Measurements from ENCODE around the gene PPT2.
A peak's percentile ranks its signal among the peaks of the same experiment; 100 is the strongest.

Gene PPT2

GRCh38 chr6:32153564-32154513 lies at the start of gene PPT2:
PPT2 (plus strand) TSS chr6:32154141; CDS start chr6:32154595, 454 bp downstream.
- peak within 1 kb of the TSS; percentile 92 for H3K27ac Mint-ChIP-seq
- H3K36me3 Mint-ChIP-seq (ENCODE audit: low read depth): peaks cover 3% of the 10 kb centered on the region
- peaks cover 24% of the 10 kb centered on the region for H3K4me1 Mint-ChIP-seq (ENCODE audit: low read depth)
- peak within 1 kb of the TSS; percentile 99 for H3K4me3 Mint-ChIP-seq
- peaks cover 36% of the 10 kb centered on the region for H3K27me3 Mint-ChIP-seq (ENCODE audit: low read depth)
- peak; percentile 59 for DNase-seq (ENCODE audit: low spot score)
- no peaks in the 10 kb centered on the region for H3K9me3 Mint-ChIP-seq

DNA sequence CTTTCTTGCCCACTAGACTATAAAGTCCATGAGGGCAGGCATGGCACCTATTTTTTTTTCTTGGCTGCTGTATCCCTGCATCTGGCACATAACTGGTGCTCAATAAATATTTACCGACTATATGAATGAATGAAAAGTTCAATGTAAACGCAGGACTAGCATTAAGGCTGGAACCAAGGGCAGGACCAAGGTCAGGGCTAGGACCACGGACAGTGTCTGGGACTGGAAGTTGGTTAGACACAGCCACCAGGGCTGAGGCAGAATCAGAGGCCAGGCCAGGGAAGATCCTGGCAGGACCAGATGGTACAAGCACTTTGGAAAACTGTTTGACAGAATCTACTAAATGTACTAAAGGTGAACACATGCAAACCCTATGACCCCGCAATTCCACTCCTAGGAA lies 48.5 kb upstream of the PPT2 start:
- peaks cover 28% of the 10 kb centered on the region for H3K27me3 Mint-ChIP-seq (ENCODE audit: low read depth)
- H3K27ac Mint-ChIP-seq: no peak overlapping the region
- H3K4me1 Mint-ChIP-seq (ENCODE audit: low read depth): no peaks in the 10 kb centered on the region
- no peaks in the 10 kb centered on the region for H3K9me3 Mint-ChIP-seq
- H3K4me3 Mint-ChIP-seq: no peak overlapping the region
- H3K36me3 Mint-ChIP-seq (ENCODE audit: low read depth): no peaks in the 10 kb centered on the region
- no peak for DNase-seq (ENCODE audit: low spot score)

DNA sequence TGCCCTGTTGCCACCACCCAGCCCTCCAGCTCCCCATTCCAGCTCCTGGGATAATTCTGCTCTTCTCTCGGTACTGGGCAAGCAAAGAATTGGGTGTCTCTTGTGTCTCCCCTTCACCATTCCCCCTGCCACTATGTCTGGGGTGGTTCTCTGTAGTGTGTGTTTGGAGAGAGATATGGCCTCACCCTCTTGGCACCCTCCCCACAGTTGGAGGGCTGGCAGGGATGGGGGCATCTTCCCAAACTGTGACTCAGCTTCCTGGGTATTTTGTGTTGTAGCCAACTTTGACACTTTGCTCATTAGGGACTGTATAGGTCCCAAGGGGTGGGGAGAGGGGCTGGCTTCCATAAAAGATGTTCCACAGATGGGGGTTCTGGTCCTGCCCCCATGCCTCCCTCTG lies 46.5 kb upstream of the PPT2 start:
- no peaks in the 10 kb centered on the region for H3K4me1 Mint-ChIP-seq (ENCODE audit: low read depth)
- H3K27ac Mint-ChIP-seq: no peak overlapping the region
- H3K9me3 Mint-ChIP-seq: no peaks in the 10 kb centered on the region
- no peaks in the 10 kb centered on the region for H3K36me3 Mint-ChIP-seq (ENCODE audit: low read depth)
- no peak overlapping the region for H3K4me3 Mint-ChIP-seq
- no peak for DNase-seq (ENCODE audit: low spot score)
- peaks cover 28% of the 10 kb centered on the region for H3K27me3 Mint-ChIP-seq (ENCODE audit: low read depth)

DNA sequence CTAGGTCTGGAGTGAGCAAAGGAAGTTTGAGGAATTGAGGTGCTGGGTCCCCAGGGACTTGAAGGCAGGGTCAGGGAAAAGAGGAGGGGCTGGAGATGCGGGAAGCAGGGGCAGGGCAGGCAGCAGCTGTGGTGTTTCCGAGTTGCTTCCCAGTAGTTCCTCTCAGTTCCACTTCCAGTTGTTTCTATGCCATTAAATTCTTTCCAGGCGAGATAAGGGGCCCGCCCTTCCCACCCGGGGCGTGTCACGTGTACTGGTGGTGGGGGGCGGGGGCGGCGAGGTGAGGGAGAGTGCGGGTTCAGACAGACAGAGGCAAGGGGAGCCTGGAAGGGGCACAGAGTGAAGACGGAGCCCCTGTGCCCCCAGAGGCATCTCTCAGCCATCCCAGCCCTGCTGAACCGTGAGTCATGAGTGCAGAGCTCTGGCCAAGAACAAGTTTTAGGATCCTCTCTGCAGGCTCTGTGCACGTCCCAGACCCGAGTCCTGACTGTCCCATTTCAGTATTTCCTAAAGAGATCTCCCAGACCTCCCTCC lies 45.8 kb upstream of the PPT2 start:
- Mint-ChIP-seq H3K4me3 (no peak overlapping the region), H3K9me3 (no peaks in the 10 kb centered on the region), H3K36me3 (ENCODE audit: low read depth) (no peaks in the 10 kb centered on the region), H3K27me3 (ENCODE audit: low read depth) (peaks cover 28% of the 10 kb centered on the region), H3K4me1 (ENCODE audit: low read depth) (no peaks in the 10 kb centered on the region), H3K27ac (no peak overlapping the region)
- DNase-seq (ENCODE audit: low spot score): no peak

- H3K4me3 Mint-ChIP-seq: no peak overlapping the region
- H3K27ac Mint-ChIP-seq: no peak overlapping the region
- no peaks in the 10 kb centered on the region for H3K4me1 Mint-ChIP-seq (ENCODE audit: low read depth)
- H3K36me3 Mint-ChIP-seq (ENCODE audit: low read depth): no peaks in the 10 kb centered on the region
- DNase-seq (ENCODE audit: low spot score): no peak
- H3K9me3 Mint-ChIP-seq: no peaks in the 10 kb centered on the region
- peaks cover 26% of the 10 kb centered on the region for H3K27me3 Mint-ChIP-seq (ENCODE audit: low read depth)
Observed at GRCh38 chr6:32108727-32109113, 45.2 kb upstream of the PPT2 start.

GRCh38 chr6:32109114-32109764 lies 44.7 kb upstream of the PPT2 start, which contains the start of gene TNXB:
TNXB (minus strand) TSS chr6:32109338; CDS start chr6:32098198, 11,140 bp downstream.
- Mint-ChIP-seq H3K4me3 (no peak within 1 kb of the TSS), H3K27ac (no peak within 1 kb of the TSS), H3K36me3 (ENCODE audit: low read depth) (no peaks in the 10 kb centered on the region), H3K27me3 (ENCODE audit: low read depth) (peaks cover 24% of the 10 kb centered on the region), H3K4me1 (ENCODE audit: low read depth) (no peaks in the 10 kb centered on the region), H3K9me3 (no peaks in the 10 kb centered on the region)
- no peak for DNase-seq (ENCODE audit: low spot score)

GRCh38 chr6:32109765-32110160 lies 44.2 kb upstream of the PPT2 start:
- Mint-ChIP-seq H3K27ac (no peak overlapping the region), H3K4me1 (ENCODE audit: low read depth) (no peaks in the 10 kb centered on the region), H3K4me3 (no peak overlapping the region), H3K27me3 (ENCODE audit: low read depth) (peaks cover 22% of the 10 kb centered on the region), H3K9me3 (no peaks in the 10 kb centered on the region), H3K36me3 (ENCODE audit: low read depth) (peaks cover 1% of the 10 kb centered on the region)
- no peak for DNase-seq (ENCODE audit: low spot score)

GRCh38 chr6:32110632-32111031 lies 43.3 kb upstream of the PPT2 start:
- Mint-ChIP-seq H3K4me1 (ENCODE audit: low read depth) (no peaks in the 10 kb centered on the region), H3K9me3 (no peaks in the 10 kb centered on the region), H3K4me3 (no peak overlapping the region), H3K27ac (no peak overlapping the region), H3K27me3 (ENCODE audit: low read depth) (peaks cover 19% of the 10 kb centered on the region), H3K36me3 (ENCODE audit: low read depth) (peaks cover 5% of the 10 kb centered on the region)
- no peak for DNase-seq (ENCODE audit: low spot score)

GRCh38 chr6:32111424-32112066 lies 42.4 kb upstream of the PPT2 start:
- DNase-seq (ENCODE audit: low spot score): no peak
- Mint-ChIP-seq H3K36me3 (ENCODE audit: low read depth) (peaks cover 13% of the 10 kb centered on the region), H3K27me3 (ENCODE audit: low read depth) (peaks cover 19% of the 10 kb centered on the region), H3K4me3 (no peak overlapping the region), H3K27ac (no peak overlapping the region), H3K9me3 (no peaks in the 10 kb centered on the region), H3K4me1 (ENCODE audit: low read depth) (no peaks in the 10 kb centered on the region)

GRCh38 chr6:32112431-32112980 lies 41.4 kb upstream of the PPT2 start:
- Mint-ChIP-seq H3K27me3 (ENCODE audit: low read depth) (peaks cover 17% of the 10 kb centered on the region), H3K9me3 (no peaks in the 10 kb centered on the region), H3K4me3 (no peak overlapping the region), H3K27ac (no peak overlapping the region), H3K4me1 (ENCODE audit: low read depth) (no peaks in the 10 kb centered on the region), H3K36me3 (ENCODE audit: low read depth) (peaks cover 19% of the 10 kb centered on the region)
- no peak for DNase-seq (ENCODE audit: low spot score)

GRCh38 chr6:32113386-32114352 lies 40.3 kb upstream of the PPT2 start:
- no peak overlapping the region for H3K4me3 Mint-ChIP-seq
- peaks cover 22% of the 10 kb centered on the region for H3K36me3 Mint-ChIP-seq (ENCODE audit: low read depth)
- no peaks in the 10 kb centered on the region for H3K4me1 Mint-ChIP-seq (ENCODE audit: low read depth)
- no peak overlapping the region for H3K27ac Mint-ChIP-seq
- no peaks in the 10 kb centered on the region for H3K9me3 Mint-ChIP-seq
- peaks cover 8% of the 10 kb centered on the region for H3K27me3 Mint-ChIP-seq (ENCODE audit: low read depth)
- DNase-seq (ENCODE audit: low spot score): no peak

DNA sequence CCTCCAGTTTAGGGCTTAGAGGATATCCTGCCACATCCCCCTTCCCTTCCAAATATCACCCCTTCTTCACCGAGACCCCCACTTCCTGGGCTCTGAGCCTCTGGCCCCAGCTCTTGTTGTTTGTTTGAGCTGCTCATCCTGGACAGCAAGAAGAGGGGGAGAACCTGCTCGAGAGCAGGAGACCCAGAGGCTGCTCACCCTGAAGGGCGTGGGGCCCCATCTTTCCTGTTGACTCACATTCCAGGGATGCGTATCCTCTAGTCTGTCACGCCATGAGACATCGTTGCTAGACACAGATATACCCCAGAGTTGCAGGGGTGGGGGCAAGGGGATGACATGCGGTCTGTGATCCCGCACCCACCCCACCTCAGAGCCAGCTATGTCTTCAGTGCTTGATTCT lies 39.1 kb upstream of the PPT2 start:
- peaks cover 33% of the 10 kb centered on the region for H3K36me3 Mint-ChIP-seq (ENCODE audit: low read depth)
- peak overlapping the region; percentile 10 for H3K27ac Mint-ChIP-seq
- H3K9me3 Mint-ChIP-seq: no peaks in the 10 kb centered on the region
- no peak for DNase-seq (ENCODE audit: low spot score)
- H3K4me3 Mint-ChIP-seq: no peak overlapping the region
- H3K4me1 Mint-ChIP-seq (ENCODE audit: low read depth): peaks cover 4% of the 10 kb centered on the region
- peaks cover 2% of the 10 kb centered on the region for H3K27me3 Mint-ChIP-seq (ENCODE audit: low read depth)

GRCh38 chr6:32115623-32116022 lies 38.3 kb upstream of the PPT2 start:
- H3K36me3 Mint-ChIP-seq (ENCODE audit: low read depth): peaks cover 36% of the 10 kb centered on the region
- H3K4me1 Mint-ChIP-seq (ENCODE audit: low read depth): peaks cover 4% of the 10 kb centered on the region
- H3K27ac Mint-ChIP-seq: no peak overlapping the region
- H3K27me3 Mint-ChIP-seq (ENCODE audit: low read depth): no peaks in the 10 kb centered on the region
- H3K9me3 Mint-ChIP-seq: no peaks in the 10 kb centered on the region
- H3K4me3 Mint-ChIP-seq: no peak overlapping the region
- DNase-seq (ENCODE audit: low spot score): no peak

All from T-helper 2 cell treated with Interferon-gamma antibody and Interleukin-4, amounts not matched to agents 5 μg/mL and 100 μg/mL, for 36 hours (primary cell).